H9 (cell line): ENCODE data around the gene IFI44. TPM values are rescaled to one million over a fixed set of nuclear protein-coding genes. Genes with fewer than 3 reads are reported as not detected.

Experiments used
- DNase-seq: peaks from one replicate; pipeline ENCODE4 v3.0.0-alpha.2; 2017
- H2AFZ ChIP-seq: one replicate; pipeline ENCODE4 v1.6.1; 2013; ENCODE audit warnings: mild to moderate bottlenecking, low read length, control low read depth, moderate library complexity
- H2AK5ac ChIP-seq: 2 replicates; pipeline ENCODE4 v1.6.1; 2013; ENCODE audit warnings: low read length, control low read depth, mixed read lengths; ENCODE audit not compliant: insufficient read length
- H2BK120ac ChIP-seq: one replicate; pipeline ENCODE4 v1.6.1; 2013; ENCODE audit warnings: low read depth, mild to moderate bottlenecking, low read length, control low read depth, inconsistent platforms; ENCODE audit not compliant: poor library complexity, severe bottlenecking
- H2BK12ac ChIP-seq: 2 replicates; pipeline ENCODE4 v1.6.1; 2013; ENCODE audit warnings: low read length, control low read depth, mixed read lengths, low read depth; ENCODE audit not compliant: insufficient read length
- H2BK15ac ChIP-seq: 2 replicates; pipeline ENCODE4 v1.6.1; 2013; ENCODE audit warnings: low read depth, low read length, control low read depth
- H2BK20ac ChIP-seq: one replicate; pipeline ENCODE4 v1.6.1; 2013; ENCODE audit warnings: low read depth, mild to moderate bottlenecking, low read length, control low read depth, inconsistent platforms; ENCODE audit not compliant: poor library complexity, severe bottlenecking
- H2BK5ac ChIP-seq: 2 replicates; pipeline ENCODE4 v1.6.1; 2013; ENCODE audit warnings: low read length, control low read depth, mixed read lengths; ENCODE audit not compliant: insufficient read length
- H3K14ac ChIP-seq: 2 replicates; pipeline ENCODE4 v1.6.1; 2013; ENCODE audit warnings: low read length, control low read depth; ENCODE audit not compliant: insufficient read depth
- H3K18ac ChIP-seq: 2 replicates; pipeline ENCODE4 v1.6.1; 2013; ENCODE audit warnings: low read depth, mild to moderate bottlenecking, mixed read lengths, low read length, control low read depth; ENCODE audit not compliant: insufficient read length
- H3K23ac ChIP-seq: 2 replicates; pipeline ENCODE4 v1.6.1; 2013; ENCODE audit warnings: low read length, control low read depth, mixed read lengths, low read depth; ENCODE audit not compliant: insufficient read length
- H3K23me2 ChIP-seq: 2 replicates; pipeline ENCODE4 v1.6.1; 2013; ENCODE audit warnings: low read depth, mild to moderate bottlenecking, mixed read lengths, low read length, control low read depth; ENCODE audit not compliant: insufficient read length, poor library complexity, severe bottlenecking
- H3K27ac ChIP-seq: 2 replicates; pipeline ENCODE4 v1.5.1; 2013; ENCODE audit warnings: low read length, control low read depth, mixed read lengths, low read depth; ENCODE audit not compliant: insufficient read length
- H3K27me3 ChIP-seq: 2 replicates; pipeline ENCODE4 v1.6.1; 2013; ENCODE audit warnings: low read length, control low read depth, inconsistent platforms; ENCODE audit not compliant: insufficient read depth
- H3K4ac ChIP-seq: 2 replicates; pipeline ENCODE4 v1.6.1; 2013; ENCODE audit warnings: low read depth, mild to moderate bottlenecking, control low read depth, inconsistent platforms, low read length, moderate library complexity
- H3K4me1 ChIP-seq: 2 replicates; pipeline ENCODE4 v1.6.1; 2013; ENCODE audit warnings: low read length, control low read depth, inconsistent platforms; ENCODE audit not compliant: insufficient read depth
- H3K4me2 ChIP-seq: 2 replicates; pipeline ENCODE4 v1.6.1; 2013; ENCODE audit warnings: low read length, control low read depth, mixed read lengths; ENCODE audit not compliant: insufficient read length, insufficient read depth
- H3K56ac ChIP-seq: 2 replicates; pipeline ENCODE4 v1.6.1; 2013; ENCODE audit warnings: low read depth, mild to moderate bottlenecking, mixed read lengths, low read length, control low read depth; ENCODE audit not compliant: insufficient read length
- H3K79me1 ChIP-seq: 2 replicates; pipeline ENCODE4 v1.6.1; 2013; ENCODE audit warnings: low read depth, mild to moderate bottlenecking, moderate library complexity, low read length, control low read depth, inconsistent platforms; ENCODE audit not compliant: insufficient read depth, poor library complexity, severe bottlenecking
- H3K79me2 ChIP-seq: 2 replicates; pipeline ENCODE4 v1.6.1; 2013; ENCODE audit warnings: low read length, control low read depth, inconsistent platforms; ENCODE audit not compliant: insufficient read depth
- H3K9ac ChIP-seq: 2 replicates; pipeline ENCODE4 v1.6.1; 2013; ENCODE audit warnings: low read length, control low read depth, mixed read lengths; ENCODE audit not compliant: insufficient read length; ENCODE audit errors: extremely low read depth
- H3K9me3 ChIP-seq: one replicate; pipeline ENCODE4 v1.6.1; 2013; ENCODE audit warnings: low read depth, low read length, inconsistent platforms; ENCODE audit not compliant: control insufficient read depth
- H3T11ph ChIP-seq: one replicate; pipeline ENCODE4 v1.6.1; 2013; ENCODE audit warnings: mild to moderate bottlenecking, low read length, control low read depth, inconsistent platforms
- H4K20me1 ChIP-seq: one replicate; pipeline ENCODE4 v1.6.1; 2013; ENCODE audit not compliant: control insufficient read depth, insufficient read length, insufficient read depth
- H4K5ac ChIP-seq: 2 replicates; pipeline ENCODE4 v1.6.1; 2013; ENCODE audit warnings: low read depth, mild to moderate bottlenecking, mixed read lengths, low read length, control low read depth; ENCODE audit not compliant: insufficient read length
- H4K8ac ChIP-seq: replicated peaks from 2 replicates; pipeline ENCODE4 v1.6.1; 2013; ENCODE audit warnings: low read length, control low read depth, mixed read lengths, low read depth; ENCODE audit not compliant: insufficient read length
- H4K91ac ChIP-seq: 2 replicates; pipeline ENCODE4 v1.6.1; 2013; ENCODE audit warnings: low read depth, mild to moderate bottlenecking, moderate library complexity, mixed read lengths, low read length, control low read depth; ENCODE audit not compliant: insufficient read length
- H3K27ac Mint-ChIP-seq, 3 experiments: 2 replicates in 2 of 3; 3 replicates in 1 of 3; pipeline ENCODE4 v1.8.0; 2020 to 2021; ENCODE audit warnings: mixed read lengths in 3 of 3, mild to moderate bottlenecking in 1 of 3, moderate library complexity in 1 of 3
- H3K27me3 Mint-ChIP-seq: 2 replicates; pipeline ENCODE4 v1.8.0; 2021; ENCODE audit warnings: low read depth, mild to moderate bottlenecking, moderate library complexity, mixed read lengths
- H3K36me3 Mint-ChIP-seq, 3 experiments: 2 replicates in 2 of 3; 3 replicates in 1 of 3; pipeline ENCODE4 v1.8.0; 2020 to 2021; ENCODE audit warnings: low read depth in 3 of 3, mixed read lengths in 3 of 3; ENCODE audit not compliant: insufficient read depth in 1 of 3
- H3K4me1 Mint-ChIP-seq, 2 experiments: 2 replicates each; pipeline ENCODE4 v1.8.0; 2020; ENCODE audit warnings: mixed read lengths in 2 of 2
- H3K4me3 Mint-ChIP-seq, 2 experiments: 2 replicates in 1 of 2; 3 replicates in 1 of 2; pipeline ENCODE4 v1.8.0; 2020 to 2021; ENCODE audit warnings: mild to moderate bottlenecking in 2 of 2, mixed read lengths in 2 of 2, moderate library complexity in 1 of 2
- H3K9me3 Mint-ChIP-seq, 2 experiments: 2 replicates in 1 of 2; 3 replicates in 1 of 2; pipeline ENCODE4 v1.8.0; 2020; ENCODE audit warnings: mild to moderate bottlenecking in 2 of 2, mixed read lengths in 2 of 2, moderate library complexity in 1 of 2
- WGBS: extraction: QIAGEN DNeasy Blood & Tissue Kit; methylation state at CpG from one replicate; pipeline ENCODE4 v1.1.7; 2013; ENCODE audit warnings: missing lambda C conversion rate, low lambda C conversion rate, mixed read lengths; ENCODE audit not compliant: insufficient read length; ENCODE audit errors: extremely low coverage; 5-methylcytosine and 5-hydroxymethylcytosine counted together
- total RNA-seq: library from RNA; stranded (reverse); gene quantifications from 2 replicates; pipeline ENCODE4 v1.2.1, GENCODE V29; 2021
- TF ChIP-seq, protein P1 (sequence below): fragments of 200-600 bp; sonication (generic); conservative IDR thresholded peaks from 3 replicates; pipeline ENCODE4 v1.8.0; 2021; ENCODE audit warnings: antibody characterized with exemption, mild to moderate bottlenecking

IFI44 gene
- total RNA-seq, 1 experiment from 2014 or later = not detected

DNA sequence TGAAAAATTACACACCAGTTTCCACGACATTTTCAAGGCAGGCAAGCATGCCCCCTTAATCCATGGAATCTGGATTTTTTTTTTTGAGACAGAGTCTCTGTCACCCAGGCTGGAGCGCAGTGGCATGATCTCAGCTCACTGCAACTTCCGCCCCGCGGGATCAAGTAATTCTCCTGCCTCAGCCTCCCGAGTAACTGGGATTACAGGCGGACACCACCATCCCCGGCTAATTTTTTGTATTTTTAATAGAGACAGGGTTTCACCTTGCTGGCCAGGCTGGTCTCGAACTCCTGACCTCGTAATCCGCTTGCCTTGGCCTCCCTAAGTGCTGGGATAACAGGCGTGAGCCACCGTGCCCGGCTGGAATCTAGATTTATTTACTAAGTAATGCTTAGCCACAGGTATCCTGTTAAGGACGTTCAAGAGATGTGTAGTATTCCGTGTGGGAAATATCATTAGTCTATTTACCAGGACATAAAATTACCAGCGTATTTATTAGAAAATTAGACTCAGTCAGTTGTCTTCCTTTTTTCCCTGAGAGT, 2.5 kb downstream of the IFI44 start:
- Histone ChIP-seq H3K4me2 (no peak overlapping the region), H3K27me3 (no peaks in the 10 kb centered on the region; the same call in 1 of the 2 replicates), H2BK20ac (no peak overlapping the region), H2BK12ac (no peak overlapping the region), H4K91ac (no peak overlapping the region), H2AFZ (no peak overlapping the region), H3K4me1 (no peaks in the 10 kb centered on the region), H3K4ac (no peak overlapping the region), H3K27ac (no peak overlapping the region), H3K79me2 (no peaks in the 10 kb centered on the region), H2BK120ac (no peak overlapping the region), H2BK5ac (no peak overlapping the region), H3K18ac (no peak overlapping the region), H3K23ac (no peak overlapping the region), H2AK5ac (no peak overlapping the region), H2BK15ac (no peak overlapping the region), H3K9ac (no peak overlapping the region), H3K79me1 (no peaks in the 10 kb centered on the region), H4K5ac (no peak overlapping the region), H3K14ac (no peak overlapping the region), H3K23me2 (no peaks in the 10 kb centered on the region), H3K9me3 (peaks cover 4% of the 10 kb centered on the region), H3K56ac (no peak overlapping the region), H4K8ac (no peak overlapping the region), H4K20me1 (no peaks in the 10 kb centered on the region), H3T11ph (no peak overlapping the region)
- no peak overlapping the region for H3K27ac Mint-ChIP-seq
- H3K27me3 Mint-ChIP-seq = peaks cover 39% of the 10 kb centered on the region
- peaks cover 7 to 10% of the 10 kb centered on the region in 2 experiments for H3K9me3 Mint-ChIP-seq
- DNase-seq = no peak
- no CpG with 5 or more reads among the region's 17 CpGs for WGBS
- no peak overlapping the region for H3K4me3 Mint-ChIP-seq
- peaks cover 0 to 4% (median 2%) of the 10 kb centered on the region in 3 experiments; a peak in 2 of 7 replicates for H3K36me3 Mint-ChIP-seq
- TF ChIP-seq, protein P1, sequence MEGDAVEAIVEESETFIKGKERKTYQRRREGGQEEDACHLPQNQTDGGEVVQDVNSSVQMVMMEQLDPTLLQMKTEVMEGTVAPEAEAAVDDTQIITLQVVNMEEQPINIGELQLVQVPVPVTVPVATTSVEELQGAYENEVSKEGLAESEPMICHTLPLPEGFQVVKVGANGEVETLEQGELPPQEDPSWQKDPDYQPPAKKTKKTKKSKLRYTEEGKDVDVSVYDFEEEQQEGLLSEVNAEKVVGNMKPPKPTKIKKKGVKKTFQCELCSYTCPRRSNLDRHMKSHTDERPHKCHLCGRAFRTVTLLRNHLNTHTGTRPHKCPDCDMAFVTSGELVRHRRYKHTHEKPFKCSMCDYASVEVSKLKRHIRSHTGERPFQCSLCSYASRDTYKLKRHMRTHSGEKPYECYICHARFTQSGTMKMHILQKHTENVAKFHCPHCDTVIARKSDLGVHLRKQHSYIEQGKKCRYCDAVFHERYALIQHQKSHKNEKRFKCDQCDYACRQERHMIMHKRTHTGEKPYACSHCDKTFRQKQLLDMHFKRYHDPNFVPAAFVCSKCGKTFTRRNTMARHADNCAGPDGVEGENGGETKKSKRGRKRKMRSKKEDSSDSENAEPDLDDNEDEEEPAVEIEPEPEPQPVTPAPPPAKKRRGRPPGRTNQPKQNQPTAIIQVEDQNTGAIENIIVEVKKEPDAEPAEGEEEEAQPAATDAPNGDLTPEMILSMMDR = no peak
- peaks cover 2 to 3% of the 10 kb centered on the region in 2 experiments; a peak in 1 of 4 replicates for H3K4me1 Mint-ChIP-seq
